NB4 (cell line): ENCODE results near the gene LRRC4C.

Source experiments
- DNase-seq: peaks from one replicate; pipeline ENCODE4 v3.0.0; 2010; ENCODE audit warnings: low read depth
- H3K4me3 ChIP-seq: one replicate; pipeline ENCODE4 v1.5.1; 2011; ENCODE audit warnings: mild to moderate bottlenecking, low read depth, low read length, moderate library complexity
- MAX ChIP-seq: IDR thresholded peaks from 2 replicates; pipeline ENCODE4 v1.6.1; 2011; ENCODE audit warnings: low read depth, low read length
- MYC ChIP-seq: IDR thresholded peaks from 2 replicates; pipeline ENCODE4 v1.6.1; 2011; ENCODE audit warnings: low read depth, low read length
- POLR2A ChIP-seq: IDR thresholded peaks from 2 replicates; pipeline ENCODE4 v1.6.1; 2011; ENCODE audit warnings: mild to moderate bottlenecking; ENCODE audit not compliant: insufficient read length; ENCODE audit errors: extremely low read depth
- TF ChIP-seq, protein P1 (sequence below): IDR thresholded peaks from one replicate; pipeline ENCODE4 v1.5.1; 2012; ENCODE audit warnings: low read depth, low read length

LRRC4C gene

DNA sequence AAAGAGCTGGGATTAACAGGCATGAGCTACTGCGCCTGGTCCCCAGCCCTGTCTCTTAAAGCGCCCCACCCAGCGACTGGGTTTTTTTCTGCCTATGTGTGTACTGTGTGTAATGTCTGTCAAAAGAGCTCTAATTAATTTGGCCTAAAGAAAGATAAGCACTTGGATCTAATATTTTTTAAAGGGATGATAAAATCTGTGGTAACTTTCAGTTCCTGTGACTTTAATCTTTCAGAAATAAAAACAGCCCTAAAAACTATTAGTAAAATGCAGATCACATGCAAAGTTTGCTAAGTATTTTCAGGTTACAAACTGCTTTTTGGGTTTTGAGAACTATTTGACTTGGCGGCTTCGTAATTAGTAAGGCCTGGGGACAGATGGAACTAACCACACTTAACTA is 1358.7 kb downstream of the LRRC4C start:
- DNase-seq, result no peak
- TF ChIP-seq POLR2A (no peak), MYC (no peak), MAX (no peak)
- TF ChIP-seq, protein P1, sequence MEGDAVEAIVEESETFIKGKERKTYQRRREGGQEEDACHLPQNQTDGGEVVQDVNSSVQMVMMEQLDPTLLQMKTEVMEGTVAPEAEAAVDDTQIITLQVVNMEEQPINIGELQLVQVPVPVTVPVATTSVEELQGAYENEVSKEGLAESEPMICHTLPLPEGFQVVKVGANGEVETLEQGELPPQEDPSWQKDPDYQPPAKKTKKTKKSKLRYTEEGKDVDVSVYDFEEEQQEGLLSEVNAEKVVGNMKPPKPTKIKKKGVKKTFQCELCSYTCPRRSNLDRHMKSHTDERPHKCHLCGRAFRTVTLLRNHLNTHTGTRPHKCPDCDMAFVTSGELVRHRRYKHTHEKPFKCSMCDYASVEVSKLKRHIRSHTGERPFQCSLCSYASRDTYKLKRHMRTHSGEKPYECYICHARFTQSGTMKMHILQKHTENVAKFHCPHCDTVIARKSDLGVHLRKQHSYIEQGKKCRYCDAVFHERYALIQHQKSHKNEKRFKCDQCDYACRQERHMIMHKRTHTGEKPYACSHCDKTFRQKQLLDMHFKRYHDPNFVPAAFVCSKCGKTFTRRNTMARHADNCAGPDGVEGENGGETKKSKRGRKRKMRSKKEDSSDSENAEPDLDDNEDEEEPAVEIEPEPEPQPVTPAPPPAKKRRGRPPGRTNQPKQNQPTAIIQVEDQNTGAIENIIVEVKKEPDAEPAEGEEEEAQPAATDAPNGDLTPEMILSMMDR, result no peak
- no peak overlapping the region for H3K4me3 ChIP-seq

GRCh38 chr11:40100162-40100553 is 1359.3 kb downstream of the LRRC4C start:
- no peak overlapping the region for H3K4me3 ChIP-seq
- no peak for DNase-seq
- TF ChIP-seq MYC (no peak), MAX (no peak), POLR2A (no peak)

DNA sequence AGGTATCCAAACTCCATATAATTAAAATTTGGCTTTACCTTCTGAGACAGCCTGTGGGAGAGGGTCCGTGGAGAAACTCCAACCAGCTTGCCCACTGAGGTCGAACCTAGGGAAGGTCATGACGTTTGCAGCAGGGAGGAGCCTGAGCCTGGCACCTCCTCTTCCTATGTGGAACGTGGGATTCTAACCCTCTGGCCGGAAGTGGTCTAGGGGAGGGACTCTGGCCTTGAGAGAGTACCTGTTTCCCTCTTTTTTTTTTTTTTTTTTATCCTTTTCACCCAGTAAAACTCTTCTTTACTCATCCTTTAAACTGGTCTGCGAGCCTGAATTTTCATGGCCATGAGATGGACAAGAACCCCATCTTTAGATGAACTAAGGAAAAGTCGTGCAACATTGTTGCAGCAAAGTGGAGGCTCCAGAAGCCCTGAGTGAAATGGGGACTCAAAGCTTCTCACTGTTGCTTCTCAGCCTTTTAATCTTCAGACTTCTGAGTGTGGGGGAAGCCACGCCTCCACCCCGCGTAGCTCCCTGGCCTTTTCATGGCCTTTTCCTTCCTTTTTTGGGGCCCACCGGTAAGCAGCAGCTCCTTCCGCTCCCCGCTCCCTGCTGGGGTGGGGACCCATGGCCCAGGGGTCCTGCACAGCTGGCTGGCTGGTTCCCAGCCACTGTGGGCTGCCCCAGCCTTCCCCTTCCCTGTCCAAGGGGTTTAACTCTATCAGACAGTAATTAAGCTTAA is 1359.9 kb downstream of the LRRC4C start:
- TF ChIP-seq, protein P1, result no peak
- TF ChIP-seq MYC, result no peak
- TF ChIP-seq MAX, result no peak
- no peak for TF ChIP-seq POLR2A
- H3K4me3 ChIP-seq, result no peak overlapping the region
- DNase-seq, result no peak

GRCh38 chr11:40095446-40095845 is 1364.0 kb downstream of the LRRC4C start:
- H3K4me3 ChIP-seq, result no peak overlapping the region
- TF ChIP-seq, protein P1, result no peak
- no peak for TF ChIP-seq MYC
- DNase-seq, result no peak

- TF ChIP-seq, protein P1, result no peak
- TF ChIP-seq MAX (no peak), POLR2A (no peak), MYC (no peak)
- no peak overlapping the region for H3K4me3 ChIP-seq
- DNase-seq, result no peak
Measured at GRCh38 chr11:40094954-40095353, 1364.5 kb downstream of the LRRC4C start.

DNA sequence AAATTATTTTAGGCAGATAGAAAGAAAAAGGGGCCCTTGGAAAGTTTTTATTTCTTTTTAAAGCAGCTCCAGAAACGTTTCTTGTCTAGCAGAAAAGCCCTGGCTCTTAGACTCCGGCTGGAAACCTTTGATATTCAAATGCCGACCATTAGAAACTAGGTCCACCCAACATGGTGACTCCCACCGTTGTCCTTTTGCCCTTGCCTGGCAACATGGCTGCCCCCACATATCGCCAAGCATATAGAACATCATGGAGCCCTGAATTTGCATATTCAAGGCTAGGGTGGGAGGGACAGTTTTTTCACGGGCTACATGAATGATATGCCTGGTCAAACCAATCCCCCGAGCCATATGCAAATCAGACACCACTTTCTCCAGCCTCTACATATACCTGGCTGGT is 1379.0 kb downstream of the LRRC4C start:
- no peak for TF ChIP-seq MYC
- no peak for TF ChIP-seq POLR2A
- TF ChIP-seq MAX, result no peak
- TF ChIP-seq, protein P1, result no peak
- no peak for DNase-seq
- H3K4me3 ChIP-seq, result no peak overlapping the region
